HG02678 (cell line): ENCODE results near the gene NEURL4.
A peak's percentile ranks its signal among the peaks of the same experiment; 100 is the strongest.

Experiments used
- ATAC-seq: cut with Tn5 transposase; IDR thresholded peaks from one replicate; pipeline ENCODE4 v1.9.1; 2021; ENCODE audit warnings: mild to moderate bottlenecking, moderate library complexity; ENCODE audit not compliant: unreplicated experiment

Gene NEURL4

DNA sequence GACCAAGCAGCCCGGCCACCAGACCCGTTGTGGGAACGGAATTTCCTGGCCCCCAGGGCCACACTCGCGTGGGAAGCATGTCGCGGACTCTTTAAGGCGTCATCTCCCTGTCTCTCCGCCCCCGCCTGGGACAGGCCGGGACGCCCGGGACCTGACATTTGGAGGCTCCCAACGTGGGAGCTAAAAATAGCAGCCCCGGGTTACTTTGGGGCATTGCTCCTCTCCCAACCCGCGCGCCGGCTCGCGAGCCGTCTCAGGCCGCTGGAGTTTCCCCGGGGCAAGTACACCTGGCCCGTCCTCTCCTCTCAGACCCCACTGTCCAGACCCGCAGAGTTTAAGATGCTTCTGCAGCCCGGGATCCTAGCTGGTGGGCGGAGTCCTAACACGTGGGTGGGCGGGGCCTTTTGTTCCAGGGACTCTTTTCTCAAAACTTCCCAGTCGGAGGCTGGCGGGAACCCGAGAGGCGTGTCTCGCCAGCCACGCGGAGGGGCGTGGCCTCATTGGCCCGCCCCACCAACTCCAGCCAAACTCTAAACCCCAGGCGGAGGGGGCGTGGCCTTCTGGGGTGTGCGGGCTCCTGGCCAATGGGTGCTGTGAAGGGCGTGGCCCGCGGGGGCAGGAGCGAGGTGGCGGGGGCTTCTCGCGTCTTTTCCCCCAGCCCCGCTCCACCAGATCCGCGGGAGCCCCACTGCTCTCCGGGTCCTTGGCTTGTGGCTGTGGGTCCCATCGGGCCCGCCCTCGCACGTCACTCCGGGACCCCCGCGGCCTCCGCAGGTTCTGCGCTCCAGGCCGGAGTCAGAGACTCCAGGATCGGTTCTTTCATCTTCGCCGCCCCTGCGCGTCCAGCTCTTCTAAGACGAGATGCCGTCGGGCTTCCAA, 47.8 kb downstream of the NEURL4 start, which contains the start of gene SLC2A4:
Gene SLC2A4 (plus strand): TSS at position 645 of the 879 bp plus-strand sequence. CDS start 217 bp downstream, at position 862.
- peak; percentile 66 for ATAC-seq

DNA sequence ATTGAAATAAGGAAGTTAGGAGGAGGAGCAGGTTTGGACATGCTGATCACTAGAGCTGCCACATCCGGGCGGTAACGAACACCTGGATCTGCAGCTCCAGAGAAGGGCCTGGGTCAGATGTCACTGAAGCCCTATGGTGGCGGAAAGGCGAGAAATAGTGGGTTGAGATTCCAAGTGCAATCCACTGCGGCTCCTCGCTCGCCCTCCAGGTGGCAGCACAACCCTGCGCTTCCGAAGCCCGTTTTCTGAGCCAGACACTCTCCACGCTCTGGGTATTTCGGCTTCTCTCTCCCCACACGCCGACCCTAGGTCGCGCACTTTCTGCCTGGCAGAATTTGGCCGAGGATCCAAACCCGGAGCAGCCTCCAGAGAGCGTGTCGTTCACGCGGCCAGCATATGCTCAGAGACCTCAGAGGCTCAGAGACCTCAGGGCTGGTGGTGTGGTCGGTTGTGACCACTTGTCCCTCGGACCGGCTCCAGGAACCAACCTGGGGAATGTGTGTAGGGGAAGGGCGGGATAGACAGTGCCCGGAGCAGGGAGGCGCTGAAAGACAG, 48.5 kb downstream of the NEURL4 start:
- peak; percentile 66 for ATAC-seq

DNA sequence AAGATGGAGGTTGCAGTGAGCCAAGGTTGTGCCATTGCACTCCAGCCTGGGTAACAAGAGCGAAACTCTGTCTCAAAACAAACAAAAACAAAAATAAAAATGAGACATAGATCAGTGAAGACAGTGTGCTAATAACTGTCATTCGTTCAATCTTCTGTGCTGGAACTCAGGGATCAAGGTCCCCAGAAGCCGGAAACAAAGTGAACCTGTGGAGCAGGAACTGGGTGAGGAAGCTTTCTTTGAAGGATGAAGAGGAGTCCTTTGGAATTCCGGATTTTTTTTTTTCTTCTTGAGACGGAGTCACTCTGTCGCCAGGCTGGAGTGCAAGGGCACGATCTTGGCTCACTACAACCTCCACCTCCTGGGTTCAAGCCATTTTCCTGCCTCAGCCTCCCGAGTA, 49.7 kb downstream of the NEURL4 start:
- ATAC-seq = no peak

DNA sequence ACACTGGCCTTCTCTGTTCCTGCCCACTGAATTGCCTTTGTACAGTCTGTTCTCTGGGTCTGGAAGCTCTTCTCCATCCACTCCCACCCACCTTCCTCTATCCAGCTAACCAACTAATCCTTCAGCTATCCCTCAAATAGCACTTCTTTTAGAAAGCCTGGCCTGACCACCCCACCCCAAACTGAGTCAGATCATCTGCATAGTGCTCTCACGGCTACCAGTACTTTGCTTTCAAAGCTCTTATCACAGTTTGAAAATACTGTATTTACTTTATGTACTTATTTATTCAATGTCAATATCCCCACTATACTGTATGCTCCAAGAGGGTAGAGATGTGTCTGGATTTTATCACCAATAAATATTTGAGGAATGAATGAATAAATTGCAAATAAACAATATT, 62.4 kb downstream of the NEURL4 start:
- ATAC-seq = no peak
